Measurements from ENCODE around the gene LOC101059915.
"Not testable (repeated sequence)": the region's sequence is repeated elsewhere in the genome, so short reads cannot be mapped to it uniquely, and the experiment has no call there.

LOC101059915 gene

GRCh38 chrX:71637848-71638247, 29.5 kb upstream of the LOC101059915 start:
- no peak for TF ChIP-seq CTCF (IDR thresholded peaks at IDR 0.05; ENCODE audit: insufficient read depth, low read depth, low read length, missing control alignments)
- H3K4me3 ChIP-seq (ENCODE audit: low read length), result no peak overlapping the region
- peak; percentile 56 for DNase-seq (ENCODE audit: low read depth)

GRCh38 chrX:71638409-71638808, 28.9 kb upstream of the LOC101059915 start:
- H3K4me3 ChIP-seq (ENCODE audit: low read length), result no peak overlapping the region
- no peak for DNase-seq (ENCODE audit: low read depth)
- no peak for TF ChIP-seq CTCF (IDR thresholded peaks at IDR 0.05; ENCODE audit: insufficient read depth, low read depth, low read length, missing control alignments)

- H3K4me3 ChIP-seq (ENCODE audit: low read length), result no peak overlapping the region
- TF ChIP-seq CTCF (IDR thresholded peaks at IDR 0.05; ENCODE audit: insufficient read depth, low read depth, low read length, missing control alignments), result no peak
- no peak for DNase-seq (ENCODE audit: low read depth)
These were observed 27.3 kb upstream of the LOC101059915 start for GRCh38 chrX:71640002-71640401.

- DNase-seq (ENCODE audit: low read depth); H3K4me3 ChIP-seq (ENCODE audit: low read length): not testable (repeated sequence)
These were observed 22.9 kb upstream of the LOC101059915 start for GRCh38 chrX:71644406-71644805.

GRCh38 chrX:71650333-71650969, 16.9 kb upstream of the LOC101059915 start:
- TF ChIP-seq CTCF (IDR thresholded peaks at IDR 0.05; ENCODE audit: insufficient read depth, low read depth, low read length, missing control alignments), result peak; percentile 6
- no peak for DNase-seq (ENCODE audit: low read depth)
- no peak overlapping the region for H3K4me3 ChIP-seq (ENCODE audit: low read length)

- peak; percentile 50 for DNase-seq (ENCODE audit: low read depth)
- no peak overlapping the region for H3K4me3 ChIP-seq (ENCODE audit: low read length)
- TF ChIP-seq CTCF (IDR thresholded peaks at IDR 0.05; ENCODE audit: insufficient read depth, low read depth, low read length, missing control alignments), result peak; percentile 63
These were observed 14.9 kb upstream of the LOC101059915 start for GRCh38 chrX:71652405-71652804.

- no peak overlapping the region for H3K4me3 ChIP-seq (ENCODE audit: low read length)
- no peak for TF ChIP-seq CTCF (IDR thresholded peaks at IDR 0.05; ENCODE audit: insufficient read depth, low read depth, low read length, missing control alignments)
- DNase-seq (ENCODE audit: low read depth), result no peak
These were observed 14.0 kb upstream of the LOC101059915 start for GRCh38 chrX:71653344-71653743.
